DMS153 (cell line): ENCODE results near the gene HSBP1L1.
"Not testable (repeated sequence)": the region's sequence is repeated elsewhere in the genome, so short reads cannot be mapped to it uniquely, and the experiment has no call there.

Experiments
- DNase-seq: peaks from one replicate; lab custom pipeline; 2025; lab: John Stamatoyannopoulos, UW

Gene HSBP1L1

DNA sequence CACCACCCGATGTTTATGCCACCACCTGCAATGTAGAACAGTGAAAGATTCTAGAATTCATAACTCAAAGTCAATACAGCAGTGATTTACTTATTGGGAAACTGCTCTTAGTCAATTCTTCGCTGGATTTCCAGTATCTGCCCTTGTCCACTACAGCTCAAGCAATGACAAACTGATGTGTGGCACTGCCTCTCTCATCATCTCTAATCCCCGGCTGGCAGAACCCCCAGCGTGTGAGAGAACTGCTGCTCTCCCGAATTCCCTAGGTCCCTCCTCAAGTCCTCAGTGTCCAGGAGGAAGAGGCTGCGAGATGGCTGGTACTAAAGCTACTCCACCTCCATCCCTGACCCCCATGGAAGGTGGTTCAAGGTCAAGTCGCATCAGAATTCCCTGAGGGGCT lies 22.3 kb downstream of the HSBP1L1 start:
- no peak for DNase-seq

DNA sequence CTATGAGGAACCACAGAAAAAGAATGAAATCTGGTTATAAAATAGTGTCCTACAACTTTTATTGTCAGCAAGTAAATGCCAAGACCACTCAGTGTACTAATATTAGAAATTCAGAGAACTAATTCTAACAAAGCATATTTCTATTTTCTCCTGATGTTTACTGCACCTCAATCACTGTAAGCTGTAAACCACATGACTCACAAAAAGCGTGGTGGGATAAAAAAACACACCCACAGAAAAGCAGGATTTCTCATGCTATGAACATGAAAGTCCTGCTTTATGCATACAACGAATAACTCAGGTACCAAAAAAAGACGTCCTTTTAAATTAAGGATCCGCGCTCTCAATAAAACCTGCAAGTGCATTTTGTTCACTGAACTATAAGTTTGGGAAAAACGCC lies 23.1 kb downstream of the HSBP1L1 start:
- no peak for DNase-seq

DNA sequence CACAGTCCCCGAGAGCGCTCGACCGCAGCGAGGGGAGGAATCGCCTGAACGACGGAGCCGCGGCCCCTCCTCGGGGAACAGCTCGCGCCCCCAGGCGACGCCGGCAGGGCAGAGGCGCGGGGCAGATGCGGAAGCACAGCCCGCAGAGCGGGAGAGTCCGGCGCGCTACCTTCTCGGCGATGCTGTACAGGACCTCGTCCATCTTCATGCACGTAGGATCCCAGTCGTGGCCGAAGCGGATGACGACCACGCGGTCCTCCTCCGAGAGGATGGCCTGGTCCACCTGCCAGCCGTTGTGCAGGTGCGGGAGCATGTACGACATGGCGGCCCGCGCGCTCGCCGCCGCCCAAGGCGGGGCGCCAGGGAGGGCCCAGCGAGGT lies 23.6 kb downstream of the HSBP1L1 start:
- DNase-seq = no peak

DNA sequence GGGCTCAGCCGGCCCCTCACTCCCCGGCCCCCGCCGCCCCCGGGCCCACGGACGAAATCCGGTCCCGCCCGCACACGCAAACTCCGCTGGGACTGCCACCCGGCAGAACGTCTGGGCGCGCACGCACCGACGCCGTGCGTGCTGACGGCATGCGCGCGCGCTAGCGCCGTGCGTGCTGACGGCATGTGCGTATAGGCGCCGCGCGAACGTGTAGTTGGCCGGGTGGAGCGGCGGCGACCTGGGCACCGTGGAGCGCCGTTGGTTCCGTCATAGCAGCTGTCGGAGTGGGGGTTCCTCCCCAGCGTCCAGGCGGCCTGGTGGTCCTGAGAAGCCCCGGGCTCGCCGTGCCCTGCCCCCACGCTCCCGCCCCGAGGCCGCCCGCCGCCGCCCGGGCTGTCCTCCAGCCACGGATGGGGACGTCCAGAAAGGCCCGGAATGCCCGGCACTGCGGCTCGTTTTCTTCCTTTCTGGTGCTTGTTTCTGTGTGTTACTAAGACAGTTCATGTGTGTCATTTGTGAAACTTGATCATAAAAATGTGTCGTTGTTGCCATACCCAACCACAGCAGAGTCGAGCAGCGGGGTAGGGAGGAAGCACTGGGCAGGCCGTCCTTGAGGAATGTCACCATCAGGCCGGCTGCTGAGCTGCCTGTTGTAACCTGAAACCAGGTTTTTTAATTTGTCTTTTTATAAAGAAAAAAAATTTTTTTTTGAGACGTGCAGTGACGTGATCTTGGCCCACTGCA lies 24.2 kb downstream of the HSBP1L1 start, which contains the start of gene TXNL4A:
TXNL4A (minus strand) TSS at position 113 of the 744 bp plus-strand sequence. CDS start 171 bp downstream, outside the sequence.
- DNase-seq = peak; percentile 64

DNA sequence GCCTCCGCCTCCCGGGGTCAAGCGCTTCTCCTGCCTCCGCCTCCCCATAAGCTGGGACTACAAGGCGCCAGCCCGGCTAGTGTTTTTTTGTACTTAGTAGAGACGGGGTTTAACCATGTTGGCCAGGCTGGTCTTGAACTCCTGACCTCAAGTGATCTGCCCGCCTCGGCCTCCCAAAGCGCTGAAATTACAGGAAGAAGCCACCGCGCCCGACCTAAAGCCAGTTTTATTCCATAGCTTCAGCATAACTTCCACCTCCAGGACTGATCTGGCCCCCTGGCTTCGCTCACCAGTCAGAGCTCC lies 24.7 kb downstream of the HSBP1L1 start:
- no peak for DNase-seq

DNA sequence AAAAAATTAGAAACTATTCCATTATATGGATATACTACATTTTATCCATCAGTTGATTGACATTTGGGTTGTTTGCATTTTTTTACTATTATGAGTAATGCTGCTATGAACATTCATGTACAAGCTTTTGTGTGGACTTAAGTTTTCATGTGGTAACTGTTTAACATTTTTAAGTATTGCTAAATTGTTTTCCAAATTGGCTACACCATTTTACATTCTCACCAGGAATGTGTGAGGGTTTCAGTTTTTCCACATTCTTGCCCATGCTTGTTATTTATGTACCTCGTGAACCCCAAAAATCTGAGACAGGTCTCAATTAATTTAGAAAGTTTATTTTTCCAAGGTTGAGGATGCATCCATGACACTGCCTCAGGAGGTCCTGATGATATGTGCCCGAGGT lies 27.1 kb downstream of the HSBP1L1 start:
- DNase-seq = no peak

DNA sequence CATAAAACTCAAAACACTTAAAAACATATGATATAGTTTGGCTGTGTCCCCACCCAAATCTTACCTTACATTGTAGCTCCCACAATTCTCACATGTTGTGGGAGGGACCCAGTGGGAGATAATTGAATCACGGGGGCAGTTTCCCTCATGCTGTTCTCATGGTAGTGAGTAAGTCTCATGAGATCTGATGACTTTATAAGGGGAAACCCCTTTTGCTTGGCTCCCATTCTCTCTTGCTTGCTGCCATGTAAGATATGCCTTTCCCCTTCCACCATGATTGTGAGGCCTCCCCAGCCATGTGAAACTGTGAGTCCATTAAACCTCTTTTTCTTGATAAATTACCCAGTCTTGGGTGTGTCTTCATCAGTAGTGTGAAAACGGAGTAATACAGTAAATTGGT lies 35.3 kb downstream of the HSBP1L1 start:
- not testable (repeated sequence) for DNase-seq

DNA sequence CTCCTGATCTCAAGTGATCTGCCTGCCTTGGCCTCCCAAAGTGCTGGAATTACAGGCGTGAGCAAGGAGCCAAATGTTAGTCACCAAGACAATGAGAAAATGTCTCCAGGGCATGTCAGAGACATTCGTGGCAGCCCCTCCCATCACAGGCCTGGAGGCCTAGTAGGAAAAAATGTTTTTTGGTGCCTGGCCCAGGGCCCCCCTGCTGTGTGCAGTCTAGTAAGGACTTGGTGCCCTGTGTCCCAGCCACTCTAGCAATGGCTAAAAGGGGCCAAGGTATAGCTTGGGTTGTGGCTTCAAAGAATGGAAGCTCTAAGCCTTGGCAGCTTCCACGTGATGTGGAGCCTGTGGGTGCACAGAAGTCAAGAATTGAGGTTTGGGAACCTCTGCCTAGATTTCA lies 36.4 kb downstream of the HSBP1L1 start:
- no peak for DNase-seq

DNA sequence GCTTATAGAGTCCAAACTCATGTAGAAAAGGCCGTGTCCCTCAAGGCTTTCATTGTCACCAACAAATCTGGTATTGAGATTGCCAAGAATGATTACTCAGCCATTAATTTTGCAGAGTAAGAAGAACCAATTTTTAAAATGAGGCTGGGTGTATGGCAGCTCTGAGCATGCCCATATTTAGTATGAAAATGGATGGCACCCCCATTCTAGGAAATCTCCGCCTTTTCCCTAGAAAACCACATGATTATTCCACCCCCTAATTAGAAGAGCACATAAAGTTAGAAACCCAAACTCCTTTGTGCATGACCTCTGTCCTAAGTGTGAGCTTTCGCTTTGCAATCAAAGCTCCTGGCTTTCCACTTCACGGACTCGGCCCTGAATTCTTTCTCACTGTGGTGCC lies 38.0 kb downstream of the HSBP1L1 start:
- DNase-seq = no peak

DNA sequence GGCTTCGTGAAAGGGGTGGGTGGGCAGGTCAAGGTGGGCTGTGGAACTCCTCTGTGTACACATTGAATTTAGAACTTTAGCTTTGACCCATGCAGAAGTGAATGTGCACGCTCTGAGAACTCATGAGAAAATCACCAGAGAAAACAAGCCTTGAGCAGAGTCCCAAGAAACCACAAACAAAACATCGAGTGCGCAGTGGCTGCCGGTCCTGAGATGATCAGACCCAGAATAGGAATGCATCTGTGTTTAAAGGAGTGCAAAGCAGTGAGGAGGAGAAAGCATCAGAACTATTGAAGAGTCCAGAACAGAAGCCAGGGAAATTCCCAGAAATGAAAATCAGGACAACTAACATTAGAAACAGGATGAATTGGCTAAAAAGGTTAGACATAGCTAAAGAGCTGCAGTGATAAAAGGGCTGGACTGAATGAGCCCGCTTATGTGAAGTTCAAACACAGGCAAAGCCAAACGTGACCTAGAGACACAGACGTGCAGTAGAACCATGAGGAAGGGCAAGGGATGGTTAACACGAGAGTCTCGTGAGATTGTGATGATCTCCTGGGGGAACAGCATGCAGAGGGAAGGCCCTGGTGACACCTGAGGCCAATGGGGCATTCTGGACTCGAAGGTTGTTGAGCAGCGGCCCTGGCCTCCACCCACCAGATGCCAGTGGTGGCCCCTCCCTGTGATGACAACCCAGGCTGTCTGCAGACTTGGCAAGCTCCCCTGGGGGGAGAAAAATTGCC lies 40.3 kb downstream of the HSBP1L1 start:
- DNase-seq = no peak

DNA sequence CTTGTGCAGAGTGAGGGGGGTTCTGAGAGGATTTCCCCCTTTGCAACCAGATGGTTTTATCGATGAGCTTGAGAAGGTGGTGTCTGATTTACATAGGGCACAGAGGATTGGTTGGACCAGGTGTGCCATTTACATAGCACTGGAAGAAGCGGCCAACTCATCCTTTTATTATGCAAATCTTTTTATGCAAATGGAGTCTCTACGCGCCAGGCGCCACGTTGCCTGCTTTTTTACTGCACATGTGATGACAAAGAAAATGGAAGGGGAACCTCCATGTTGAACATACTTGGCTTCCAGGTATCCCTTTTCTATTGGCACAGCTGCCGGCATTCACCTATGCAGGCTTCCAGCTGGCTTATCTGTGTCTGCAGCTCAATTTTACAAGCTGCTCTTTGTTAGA lies 42.3 kb downstream of the HSBP1L1 start:
- DNase-seq = no peak

DNA sequence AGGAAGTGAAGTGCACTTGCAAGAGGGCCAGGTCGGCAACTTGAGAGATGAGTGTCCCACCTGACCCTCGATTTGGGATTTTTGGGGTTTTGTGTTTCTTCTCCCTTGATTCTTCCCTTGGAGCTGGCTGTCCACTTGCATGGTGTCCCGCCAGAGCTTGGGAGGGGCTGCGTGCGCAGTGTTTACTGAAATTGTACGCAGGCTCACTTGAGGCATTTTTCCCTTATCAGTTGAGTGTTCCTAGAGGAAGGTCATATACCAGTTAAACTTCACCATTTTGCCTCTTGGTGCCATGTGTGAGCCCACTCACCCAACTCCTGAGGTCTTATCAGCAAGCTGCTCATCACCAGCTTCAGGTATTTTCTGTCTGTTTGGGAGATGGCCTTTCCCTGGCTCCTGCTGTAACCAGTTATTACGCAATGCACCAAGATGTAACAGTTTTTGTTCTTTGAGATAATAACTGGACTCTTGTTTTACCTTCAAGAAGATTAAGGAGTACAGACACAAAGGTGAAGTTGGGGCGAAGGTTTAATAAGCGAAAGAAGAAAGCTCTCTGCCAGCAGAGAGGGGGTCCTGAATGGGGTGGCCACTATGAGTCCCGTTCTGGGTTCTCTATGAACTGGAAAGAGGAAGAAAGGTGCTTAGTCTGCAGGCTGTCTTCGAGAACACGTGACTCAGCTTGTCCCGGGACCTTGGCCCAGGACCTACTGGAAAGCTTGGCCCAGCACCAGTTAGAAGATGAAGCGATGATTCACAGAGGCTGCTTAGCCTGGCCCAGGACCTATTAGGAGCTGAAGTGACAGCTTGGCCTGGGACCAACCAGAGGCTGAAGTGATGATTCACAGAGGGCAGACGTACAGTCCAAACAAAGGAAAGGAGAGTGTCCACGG lies 45.5 kb downstream of the HSBP1L1 start:
- no peak for DNase-seq

DNA sequence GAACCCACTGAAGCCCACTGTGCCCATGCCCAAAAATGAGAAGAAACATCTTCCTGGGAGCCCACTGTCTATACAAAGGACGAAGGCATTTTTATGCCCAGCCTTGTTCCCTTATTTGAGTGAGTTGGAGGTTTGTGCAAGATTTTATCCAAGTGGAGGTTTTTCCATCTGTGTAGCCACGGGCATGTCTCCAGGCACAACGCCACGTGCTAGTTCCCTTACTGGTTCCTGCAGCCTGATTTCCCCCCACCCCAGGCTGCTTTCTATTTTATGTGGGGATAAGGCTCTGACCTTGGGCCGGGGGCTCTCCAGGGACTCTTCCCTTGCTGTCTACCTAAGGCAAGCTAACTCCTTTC lies 46.1 kb downstream of the HSBP1L1 start:
- DNase-seq = no peak

DNA sequence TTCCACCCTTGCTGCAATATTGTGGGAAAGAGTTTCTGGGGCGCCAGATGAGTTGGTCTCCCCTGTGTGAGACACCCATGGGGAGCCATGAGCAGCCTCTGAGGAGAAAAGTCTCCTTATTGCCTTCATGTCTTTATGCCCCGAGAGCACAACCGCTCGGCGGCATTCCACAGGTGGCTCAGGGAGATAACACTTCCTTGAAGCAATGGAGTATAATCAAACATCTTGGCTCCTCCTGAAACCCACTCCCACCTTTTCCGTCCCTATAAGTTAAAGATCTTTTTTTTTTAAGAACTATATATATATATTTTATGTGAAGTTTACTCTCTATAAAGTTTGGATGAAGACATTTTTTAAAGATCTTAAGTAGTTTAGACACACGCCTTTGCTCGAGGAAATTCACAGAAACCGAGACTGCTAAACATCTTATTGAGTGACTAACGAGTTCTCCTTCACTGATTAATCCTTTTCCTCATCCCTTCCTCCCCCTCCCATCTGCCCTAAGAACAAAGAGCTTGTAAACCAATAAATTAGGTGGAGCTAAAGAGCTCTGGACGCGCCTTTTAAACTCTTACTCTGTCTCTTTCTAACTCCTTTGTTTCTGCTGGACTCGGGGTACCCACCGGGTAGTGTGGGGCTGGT lies 47.2 kb downstream of the HSBP1L1 start:
- not testable (repeated sequence) for DNase-seq

DNA sequence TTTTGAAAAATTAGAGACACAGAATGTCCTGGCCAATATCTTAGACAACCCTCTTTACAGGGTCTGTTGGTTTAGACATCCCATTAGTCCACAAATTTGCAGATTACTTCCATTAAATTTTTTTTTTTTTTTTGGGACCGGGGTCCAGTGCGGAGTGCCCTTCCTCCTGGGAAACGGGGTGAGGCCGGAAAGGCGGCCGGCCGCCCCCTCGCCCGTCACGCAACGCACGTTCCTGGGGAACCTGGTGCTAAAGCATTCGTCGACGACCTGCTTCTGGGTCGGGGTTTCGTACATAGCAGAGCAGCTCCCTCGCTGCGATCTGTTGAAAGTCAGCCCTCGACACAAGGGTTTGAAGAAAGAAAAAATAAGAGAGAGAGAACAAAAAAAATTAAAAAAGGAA lies 48.3 kb downstream of the HSBP1L1 start:
- no peak for DNase-seq
